GM23248 (cell line): Measurements from ENCODE around the gene CCNE1. TPM values are rescaled to one million over a fixed set of nuclear protein-coding genes. Genes with fewer than 3 reads are reported as not detected.

Experiments used
- DNase-seq: peaks from one replicate; pipeline ENCODE4 v3.0.0-alpha.2; 2015
- H2AFZ ChIP-seq: fragments of 200-600 bp; sonication (generic); 2 replicates; pipeline ENCODE4 v1.6.1; 2016; ENCODE audit warnings: antibody characterized with exemption
- H3F3A ChIP-seq: fragments of 200-600 bp; sonication (generic); 2 replicates; pipeline ENCODE4 v1.6.1; 2016; ENCODE audit warnings: mild to moderate bottlenecking, antibody characterized with exemption, mixed run types; ENCODE audit not compliant: insufficient read depth
- H3K27ac ChIP-seq: fragments of 200-600 bp; sonication (generic); 2 replicates; pipeline ENCODE4 v1.5.1; 2016; ENCODE audit warnings: mild to moderate bottlenecking
- H3K27me3 ChIP-seq: fragments of 200-600 bp; sonication (generic); replicated peaks from 2 replicates; pipeline ENCODE4 v1.6.1; 2016; ENCODE audit warnings: mild to moderate bottlenecking; ENCODE audit not compliant: insufficient read depth
- H3K36me3 ChIP-seq: fragments of 200-600 bp; sonication (generic); 2 replicates; pipeline ENCODE4 v1.6.1; 2016; ENCODE audit warnings: low read depth, mild to moderate bottlenecking
- H3K4me1 ChIP-seq: fragments of 200-600 bp; sonication (generic); 2 replicates; pipeline ENCODE4 v1.6.1; 2016; ENCODE audit warnings: mild to moderate bottlenecking; ENCODE audit not compliant: insufficient read depth
- H3K4me2 ChIP-seq: fragments of 200-600 bp; sonication (generic); one replicate; pipeline ENCODE4 v1.6.1; 2016; ENCODE audit warnings: mild to moderate bottlenecking; ENCODE audit not compliant: unreplicated experiment
- H3K4me3 ChIP-seq: fragments of 200-600 bp; sonication (generic); 2 replicates; pipeline ENCODE4 v1.5.1; 2016; ENCODE audit warnings: mild to moderate bottlenecking
- H3K79me2 ChIP-seq: fragments of 200-600 bp; sonication (generic); 2 replicates; pipeline ENCODE4 v1.6.1; 2016; ENCODE audit warnings: mild to moderate bottlenecking; ENCODE audit not compliant: insufficient read depth
- H3K9ac ChIP-seq: fragments of 200-600 bp; sonication (generic); 2 replicates; pipeline ENCODE4 v1.6.1; 2016; ENCODE audit warnings: mild to moderate bottlenecking
- H3K9me2 ChIP-seq: fragments of 200-600 bp; sonication (generic); 2 replicates; pipeline ENCODE4 v1.6.1; 2016; ENCODE audit warnings: mixed run types, mild to moderate bottlenecking, moderate library complexity; ENCODE audit not compliant: insufficient read depth
- H3K9me3 ChIP-seq: fragments of 200-600 bp; sonication (generic); one replicate; pipeline ENCODE4 v1.6.1; 2017; ENCODE audit warnings: low read depth
- H4K20me1 ChIP-seq: fragments of 200-600 bp; sonication (generic); 2 replicates; pipeline ENCODE4 v1.6.0; 2016; ENCODE audit not compliant: insufficient read depth
- EZH2 ChIP-seq: fragments of 200-600 bp; sonication (generic); IDR thresholded peaks from 2 replicates; pipeline ENCODE4 v1.6.1; 2018; ENCODE audit warnings: antibody characterized with exemption, mild to moderate bottlenecking; ENCODE audit not compliant: insufficient read depth, poor library complexity, severe bottlenecking
- EZH2phosphoT487 ChIP-seq: fragments of 200-600 bp; sonication (generic); IDR thresholded peaks from 2 replicates; pipeline ENCODE4 v1.6.1; 2018; ENCODE audit warnings: antibody characterized with exemption, moderate library complexity, mild to moderate bottlenecking, low read depth; ENCODE audit not compliant: insufficient read depth
- WGBS, 2 experiments: methylation state at CpG; one replicate each; pipeline ENCODE4 v1.1.6; 2015 to 2017; ENCODE audit warnings: low lambda C conversion rate in 2 of 2, low coverage in 1 of 2; ENCODE audit errors: missing lambda C conversion rate in 2 of 2; 5-methylcytosine and 5-hydroxymethylcytosine counted together
- in situ Hi-C: fragments of 300-500 bp; cut with MboI; formaldehyde crosslinking; loops from 2 replicates; pipeline ENCODE4 v1.15.0; 2020
- polyA plus RNA-seq: library from polyadenylated mRNA; unstranded; fragments of >200 nt; fragmentation: Nextera tagmentation; extraction: Ambion mirVana; gene quantifications from 2 replicates; pipeline ENCODE4 v1.2.1, GENCODE V29; 2016
- total RNA-seq: library from RNA; depleted of rRNA; stranded (reverse); fragments of >200 nt; shearing (Covaris generic); gene quantifications from 2 replicates; pipeline ENCODE4 v1.2.3, GENCODE V29; 2014

Gene CCNE1
- total and polyA plus RNA-seq, 2 experiments from 2014 or later, result 5.1 to 6.5 TPM

- no peaks in the 10 kb centered on the region for H3K36me3 ChIP-seq
- no peak overlapping the region for H3K27ac ChIP-seq
- no peak overlapping the region for H2AFZ ChIP-seq
- H4K20me1 ChIP-seq, result no peaks in the 10 kb centered on the region
- H3K4me3 ChIP-seq, result no peak overlapping the region
- no peaks in the 10 kb centered on the region for H3K79me2 ChIP-seq
- H3K9ac ChIP-seq, result no peak overlapping the region
- TF ChIP-seq EZH2phosphoT487 (no peak), EZH2 (no peak)
- H3K4me2 ChIP-seq, result no peak overlapping the region
- in situ Hi-C loops, result no loop called here
- H3K27me3 ChIP-seq, result no peaks in the 10 kb centered on the region
- DNase-seq, result no peak
- H3K9me3 ChIP-seq, result no peaks in the 10 kb centered on the region
- 61 to 62% methylated on average over 12 of the region's 12 CpGs for WGBS, 2 experiments
- no peaks in the 10 kb centered on the region for H3K4me1 ChIP-seq
- H3K9me2 ChIP-seq, result no peaks in the 10 kb centered on the region
- no peaks in the 10 kb centered on the region for H3F3A ChIP-seq
These were observed 28.1 kb upstream of the CCNE1 start for GRCh38 chr19:29783627-29784190.

DNA sequence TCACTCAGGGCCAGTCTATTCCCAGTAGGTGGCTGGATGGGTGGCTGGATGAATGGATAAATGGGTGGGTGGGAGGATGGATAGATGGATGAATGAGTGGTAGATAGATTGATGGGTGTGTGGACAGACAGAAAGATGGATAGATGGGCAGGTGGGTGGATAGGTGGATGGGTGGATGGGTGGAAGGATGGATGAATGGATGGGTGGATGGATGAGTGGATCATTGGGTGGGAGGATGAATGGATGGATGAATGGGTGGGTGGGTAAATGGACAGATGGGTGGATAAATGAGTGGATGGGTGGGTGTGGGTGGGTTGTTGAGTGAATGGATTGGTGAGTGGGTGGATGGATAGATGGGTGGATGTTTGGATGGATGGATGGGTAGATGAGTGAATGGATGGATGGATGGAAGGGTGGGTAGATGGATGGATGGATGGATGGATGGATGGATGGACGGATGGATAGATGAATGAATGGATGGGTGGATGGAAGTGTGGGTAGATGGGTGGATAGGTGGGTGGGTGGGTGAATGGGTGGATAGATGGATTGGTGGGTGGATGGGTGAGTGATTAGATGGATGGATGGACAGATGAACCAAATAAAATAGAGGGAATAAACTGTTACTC is 27.1 kb upstream of the CCNE1 start:
- Histone ChIP-seq H3K4me2 (no peak overlapping the region), H4K20me1 (no peaks in the 10 kb centered on the region), H3K27me3 (no peaks in the 10 kb centered on the region), H3K9ac (no peak overlapping the region), H2AFZ (no peak overlapping the region), H3K9me2 (no peaks in the 10 kb centered on the region), H3K79me2 (no peaks in the 10 kb centered on the region), H3K27ac (no peak overlapping the region), H3K36me3 (no peaks in the 10 kb centered on the region), H3K4me3 (no peak overlapping the region), H3F3A (no peaks in the 10 kb centered on the region), H3K4me1 (no peaks in the 10 kb centered on the region), H3K9me3 (no peaks in the 10 kb centered on the region)
- 43% methylated on average over 1 of the region's 1 CpG for WGBS, 2 experiments
- DNase-seq, result no peak
- TF ChIP-seq EZH2phosphoT487 (no peak), EZH2 (no peak)
- in situ Hi-C loops, result no loop called here

GRCh38 chr19:29785360-29785759 is 26.4 kb upstream of the CCNE1 start:
- TF ChIP-seq EZH2phosphoT487, result no peak
- no peak for TF ChIP-seq EZH2
- Histone ChIP-seq H3K4me1 (no peaks in the 10 kb centered on the region), H4K20me1 (no peaks in the 10 kb centered on the region), H3K9ac (no peak overlapping the region), H3K27ac (no peak overlapping the region), H2AFZ (no peak overlapping the region), H3F3A (no peaks in the 10 kb centered on the region), H3K9me2 (no peaks in the 10 kb centered on the region), H3K27me3 (no peaks in the 10 kb centered on the region; the same call in 1 of the 2 replicates), H3K9me3 (no peaks in the 10 kb centered on the region), H3K79me2 (no peaks in the 10 kb centered on the region), H3K4me3 (no peak overlapping the region), H3K36me3 (no peaks in the 10 kb centered on the region), H3K4me2 (no peak overlapping the region)
- no peak for DNase-seq
- in situ Hi-C loops, result no loop called here
- WGBS, 2 experiments, result 51 to 56% methylated on average over 5 of the region's 5 CpGs

DNA sequence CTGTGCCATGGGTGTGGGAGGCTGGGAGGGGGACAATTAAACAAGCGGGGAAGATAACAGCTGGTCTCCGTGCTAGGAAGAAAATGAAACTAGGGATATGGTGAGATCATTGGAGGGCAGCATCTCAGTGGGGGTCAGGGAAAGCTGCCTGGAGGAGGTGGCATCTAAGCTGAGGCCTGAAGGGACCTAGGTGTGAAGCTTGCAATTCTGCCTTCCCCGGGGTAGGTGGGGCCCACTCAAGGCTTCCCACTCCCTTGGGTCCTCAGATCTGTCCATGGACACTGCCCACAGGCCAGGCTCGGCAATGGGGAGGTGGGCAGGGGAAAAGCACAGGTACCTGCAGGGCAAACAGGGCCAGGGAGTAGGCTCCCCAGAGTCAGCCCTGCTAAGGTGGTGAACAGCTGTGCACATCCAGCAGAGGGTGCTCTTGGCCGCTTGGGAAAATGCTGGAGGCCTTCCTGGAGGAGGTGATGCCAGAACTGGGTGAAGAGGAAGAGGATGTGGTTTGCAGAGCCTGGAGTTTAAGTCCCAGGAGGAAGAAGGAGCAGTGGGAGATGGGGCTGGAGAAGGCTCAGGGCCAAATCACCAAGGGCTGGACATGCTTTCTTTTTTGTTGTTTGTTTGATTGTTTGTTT is 25.7 kb upstream of the CCNE1 start:
- H3K27me3 ChIP-seq, result no peaks in the 10 kb centered on the region; the same call in 1 of the 2 replicates
- H3K27ac ChIP-seq, result no peak overlapping the region
- H3K9me2 ChIP-seq, result no peaks in the 10 kb centered on the region
- no peaks in the 10 kb centered on the region for H3K9me3 ChIP-seq
- no peaks in the 10 kb centered on the region for H3K4me1 ChIP-seq
- H3F3A ChIP-seq, result no peaks in the 10 kb centered on the region
- in situ Hi-C loops, result no loop called here
- no peak overlapping the region for H2AFZ ChIP-seq
- 46 to 48% methylated on average over 5 of the region's 5 CpGs for WGBS, 2 experiments
- DNase-seq, result no peak
- no peak for TF ChIP-seq EZH2phosphoT487
- TF ChIP-seq EZH2, result no peak
- no peaks in the 10 kb centered on the region for H3K79me2 ChIP-seq
- no peak overlapping the region for H3K4me2 ChIP-seq
- H4K20me1 ChIP-seq, result no peaks in the 10 kb centered on the region
- no peak overlapping the region for H3K9ac ChIP-seq
- no peaks in the 10 kb centered on the region for H3K36me3 ChIP-seq
- no peak overlapping the region for H3K4me3 ChIP-seq
